Esophagus muscularis mucosa (tissue), 4 donors: ENCODE results near the gene CCDC183. TPM values are rescaled to one million over a fixed set of nuclear protein-coding genes. Genes with fewer than 3 reads are reported as not detected.

Experiments used
- DNase-seq: peaks from one replicate; pipeline ENCODE4 v3.0.0-alpha.2; 2017; ENCODE audit errors: extremely low spot score
- H3K27ac ChIP-seq, 4 donors: fragments of 200-600 bp; sonication (generic); replicated peaks in 1 of 4; 1 replicate in 3 of 4; 2 replicates in 1 of 4; pipeline ENCODE4 v1.5.1; 2016 to 2019; ENCODE audit warnings: mild to moderate bottlenecking in 1 of 4
- H3K27me3 ChIP-seq, 4 donors: fragments of 200-600 bp; sonication (generic); one replicate each; pipeline versions ENCODE4 v1.5.1 to v1.6.0; 2016 to 2019
- H3K36me3 ChIP-seq, 4 donors: fragments of 200-600 bp; sonication (generic); one replicate each; pipeline ENCODE4 v1.5.1; 2016 to 2019
- H3K4me1 ChIP-seq, 4 donors: fragments of 200-600 bp; sonication (generic); one replicate each; pipeline ENCODE4 v1.5.1; 2016 to 2019
- H3K4me3 ChIP-seq, 4 donors: fragments of 200-600 bp; sonication (generic); 1 replicate in 2 of 4; 2 replicates in 2 of 4; pipeline ENCODE4 v1.5.1; 2016 to 2019; ENCODE audit warnings: mild to moderate bottlenecking in 4 of 4, moderate library complexity in 1 of 4
- H3K9me3 ChIP-seq, 4 donors: fragments of 200-600 bp; sonication (generic); 1 replicate in 3 of 4; 2 replicates in 1 of 4; pipeline ENCODE4 v1.5.1; 2016 to 2019
- EP300 ChIP-seq: sonication (generic); formaldehyde crosslinking; IDR thresholded peaks from one replicate; pipeline ENCODE4 v1.6.1; 2017; ENCODE audit warnings: antibody characterized with exemption
- POLR2A ChIP-seq: fragments of 450-650 bp; IDR thresholded peaks from one replicate; pipeline ENCODE4 v1.6.1; 2017; ENCODE audit warnings: antibody characterized with exemption, moderate library complexity, mild to moderate bottlenecking, low read depth
- POLR2AphosphoS5 ChIP-seq, 2 donors: sonication (generic); formaldehyde crosslinking; IDR thresholded peaks; one replicate each; pipeline ENCODE4 v1.6.1; 2017; ENCODE audit warnings: antibody characterized with exemption in 2 of 2
- WGBS: methylation state at CpG from one replicate; pipeline ENCODE4 v1.1.5; 2018; 5-methylcytosine and 5-hydroxymethylcytosine counted together
- intact Hi-C: fragments of 100-400 bp; cut with DNase I; formaldehyde crosslinking; loops from one replicate; pipeline ENCODE4 v1.15.1; 2023
- total RNA-seq, 4 donors: library from RNA; depleted of rRNA; stranded (reverse); fragments of >200 nt; gene quantifications; one replicate each; pipeline versions ENCODE4 v1.1.0 to v1.2.1, GENCODE V29; 2016
- TF ChIP-seq, protein P1 (sequence below), 3 experiments: fragments of 200-600 bp in 2 of 3; fragments of 450-650 bp in 1 of 3; sonication (generic) in 2 of 3; IDR thresholded peaks; one replicate each; pipeline ENCODE4 v1.5.1; 2017 to 2019; ENCODE audit warnings: antibody characterized with exemption in 3 of 3, mild to moderate bottlenecking in 2 of 3, moderate library complexity in 1 of 3

CCDC183 gene
- total RNA-seq: 1 to 10 TPM in 2 of 4 donors, under 1 TPM in 2; 0.33 to 2.5 (median 1.4) TPM

- DNase-seq: no peak
- H3K27ac ChIP-seq: no peak within 1 kb of the TSS
- peaks cover 6 to 54% (median 43%) of the 10 kb centered on the region in 4 donors for H3K27me3 ChIP-seq
- H3K36me3 ChIP-seq: peaks cover 0 to 22% (median 15%) of the 10 kb centered on the region in 4 donors
- intact Hi-C loops: no loop called here
- no peak within 1 kb of the TSS for H3K4me3 ChIP-seq
- peaks cover 31 to 45% (median 36%) of the 10 kb centered on the region in 4 donors for H3K4me1 ChIP-seq
- whole genome bisulfite sequencing: 59% methylated on average over 5 of the region's 5 CpGs
- no peaks in the 10 kb centered on the region for H3K9me3 ChIP-seq
- TF ChIP-seq POLR2AphosphoS5 (IDR thresholded peaks at IDR 0.05): no peak
- no peak for TF ChIP-seq EP300
- TF ChIP-seq POLR2A: no peak
- TF ChIP-seq, protein P1, sequence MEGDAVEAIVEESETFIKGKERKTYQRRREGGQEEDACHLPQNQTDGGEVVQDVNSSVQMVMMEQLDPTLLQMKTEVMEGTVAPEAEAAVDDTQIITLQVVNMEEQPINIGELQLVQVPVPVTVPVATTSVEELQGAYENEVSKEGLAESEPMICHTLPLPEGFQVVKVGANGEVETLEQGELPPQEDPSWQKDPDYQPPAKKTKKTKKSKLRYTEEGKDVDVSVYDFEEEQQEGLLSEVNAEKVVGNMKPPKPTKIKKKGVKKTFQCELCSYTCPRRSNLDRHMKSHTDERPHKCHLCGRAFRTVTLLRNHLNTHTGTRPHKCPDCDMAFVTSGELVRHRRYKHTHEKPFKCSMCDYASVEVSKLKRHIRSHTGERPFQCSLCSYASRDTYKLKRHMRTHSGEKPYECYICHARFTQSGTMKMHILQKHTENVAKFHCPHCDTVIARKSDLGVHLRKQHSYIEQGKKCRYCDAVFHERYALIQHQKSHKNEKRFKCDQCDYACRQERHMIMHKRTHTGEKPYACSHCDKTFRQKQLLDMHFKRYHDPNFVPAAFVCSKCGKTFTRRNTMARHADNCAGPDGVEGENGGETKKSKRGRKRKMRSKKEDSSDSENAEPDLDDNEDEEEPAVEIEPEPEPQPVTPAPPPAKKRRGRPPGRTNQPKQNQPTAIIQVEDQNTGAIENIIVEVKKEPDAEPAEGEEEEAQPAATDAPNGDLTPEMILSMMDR (IDR thresholded peaks at IDR 0.05): no peak
Observed at GRCh38 chr9:136796238-136796774, at the start of gene CCDC183. CCDC183 (plus strand) TSS chr9:136796338; CDS start chr9:136796398, 60 bp downstream.

- TF ChIP-seq POLR2A (no peak), POLR2AphosphoS5 (IDR thresholded peaks at IDR 0.05) (no peak), EP300 (no peak)
- TF ChIP-seq, protein P1 (IDR thresholded peaks at IDR 0.05): no peak
- Histone ChIP-seq H3K27me3 (peaks cover 0 to 62% (median 17%) of the 10 kb centered on the region in 4 donors), H3K27ac (no peak overlapping the region), H3K4me3 (no peak overlapping the region), H3K36me3 (peaks cover 0 to 14% (median 0%) of the 10 kb centered on the region in 4 donors), H3K4me1 (peaks cover 13 to 30% (median 25%) of the 10 kb centered on the region in 4 donors), H3K9me3 (peaks cover 0 to 4% (median 0%) of the 10 kb centered on the region in 4 donors)
- intact Hi-C loops: no loop called here
- DNase-seq: no peak
- WGBS: 88% methylated on average over 6 of the region's 18 CpGs
Observed at GRCh38 chr9:136746621-136747020, 49.5 kb upstream of the CCDC183 start.

GRCh38 chr9:136747161-136748060 lies 48.7 kb upstream of the CCDC183 start:
- Histone ChIP-seq H3K9me3 (peaks cover 0 to 12% (median 0%) of the 10 kb centered on the region in 4 donors), H3K4me1 (peaks cover 12 to 24% (median 17%) of the 10 kb centered on the region in 4 donors), H3K27ac (no peak overlapping the region), H3K4me3 (no peak overlapping the region), H3K27me3 (peaks cover 0 to 54% (median 12%) of the 10 kb centered on the region in 4 donors), H3K36me3 (peaks cover 0 to 14% (median 0%) of the 10 kb centered on the region in 4 donors)
- 86% methylated on average over 21 of the region's 22 CpGs for WGBS
- no peak for DNase-seq
- TF ChIP-seq EP300: no peak
- TF ChIP-seq, protein P1 (IDR thresholded peaks at IDR 0.05): no peak
- no peak for TF ChIP-seq POLR2AphosphoS5 (IDR thresholded peaks at IDR 0.05)
- no peak for TF ChIP-seq POLR2A
- intact Hi-C loops: no loop called here

- intact Hi-C loops: no loop called here
- WGBS: 77% methylated on average over 7 of the region's 8 CpGs
- Histone ChIP-seq H3K27ac (peak within 1 kb of the TSS; percentile 5 to 31 (median 22)), H3K27me3 (peaks cover 0 to 46% (median 4%) of the 10 kb centered on the region in 4 donors), H3K4me3 (no peak within 1 kb of the TSS), H3K9me3 (peaks cover 0 to 12% (median 0%) of the 10 kb centered on the region in 4 donors), H3K36me3 (peaks cover 0 to 10% (median 0%) of the 10 kb centered on the region in 4 donors), H3K4me1 (peaks cover 6 to 19% (median 13%) of the 10 kb centered on the region in 4 donors)
- DNase-seq: no peak
- no peak for TF ChIP-seq EP300
- no peak for TF ChIP-seq POLR2AphosphoS5 (IDR thresholded peaks at IDR 0.05)
- TF ChIP-seq, protein P1 (IDR thresholded peaks at IDR 0.05): no peak
- TF ChIP-seq POLR2A: no peak
Observed at GRCh38 chr9:136748201-136748600, 47.9 kb upstream of the CCDC183 start, which contains the start of gene LCN6. LCN6 (minus strand) TSS chr9:136748525; CDS start chr9:136748483, 42 bp downstream.
